ENCODE data around the gene GMEB2. TPM values are rescaled to one million over a fixed set of nuclear protein-coding genes. Genes with fewer than 3 reads are reported as not detected.
"Not testable (repeated sequence)": the region's sequence is repeated elsewhere in the genome, so short reads cannot be mapped to it uniquely, and the experiment has no call there.

GMEB2 gene
- polyA plus RNA-seq (2013, experiment 1 of 2; ENCODE audit: insufficient read length) = 10.2 TPM
- polyA plus RNA-seq (2013, experiment 2 of 2; ENCODE audit: insufficient read length) = 9.4 TPM

- DNase-seq = peak; percentile 80
Measured at GRCh38 chr20:63626424-63627128, at the start of gene GMEB2. GMEB2 (minus strand) TSS chr20:63627101; CDS start chr20:63619397, 7,704 bp downstream.

GRCh38 chr20:63675681-63676368 lies 48.9 kb upstream of the GMEB2 start:
- DNase-seq = no peak

GRCh38 chr20:63673951-63674350 lies 47.0 kb upstream of the GMEB2 start:
- DNase-seq = no peak

- DNase-seq = no peak
Measured at GRCh38 chr20:63672666-63673065, 45.8 kb upstream of the GMEB2 start.

GRCh38 chr20:63671695-63672094 lies 44.8 kb upstream of the GMEB2 start:
- DNase-seq = not testable (repeated sequence)

- no peak for DNase-seq
Measured at GRCh38 chr20:63668351-63668750, 41.5 kb upstream of the GMEB2 start.

- DNase-seq = no peak
Measured at GRCh38 chr20:63667858-63668257, 41.0 kb upstream of the GMEB2 start.

- no peak for DNase-seq
Measured at GRCh38 chr20:63665708-63666107, 38.8 kb upstream of the GMEB2 start.

- DNase-seq = peak; percentile 31
Measured at GRCh38 chr20:63664861-63665594, 38.1 kb upstream of the GMEB2 start.

GRCh38 chr20:63664143-63664851 lies 37.4 kb upstream of the GMEB2 start:
- no peak for DNase-seq

GRCh38 chr20:63663332-63664066 lies 36.6 kb upstream of the GMEB2 start:
- no peak for DNase-seq

- DNase-seq = no peak
Measured at GRCh38 chr20:63662813-63663189, 35.9 kb upstream of the GMEB2 start.

GRCh38 chr20:63661959-63662812 lies 35.3 kb upstream of the GMEB2 start:
- DNase-seq = no peak

GRCh38 chr20:63661108-63661507 lies 34.2 kb upstream of the GMEB2 start:
- DNase-seq = no peak

GRCh38 chr20:63660622-63661021 lies 33.7 kb upstream of the GMEB2 start:
- DNase-seq = no peak

- DNase-seq = not testable (repeated sequence)
Measured at GRCh38 chr20:63660174-63660573, 33.3 kb upstream of the GMEB2 start.

- DNase-seq = no peak
Measured at GRCh38 chr20:63659370-63659769, 32.5 kb upstream of the GMEB2 start.

- no peak for DNase-seq
Measured at GRCh38 chr20:63658749-63659187, 31.9 kb upstream of the GMEB2 start.

- DNase-seq = peak; percentile 91
Measured at GRCh38 chr20:63657937-63658748, 31.2 kb upstream of the GMEB2 start, which contains the start of gene RTEL1. RTEL1 (plus strand) TSS chr20:63658312; CDS start chr20:63659403, 1,091 bp downstream.

Data from fibroblast of skin of scalp (primary cell).